NCI-H2196 treated with DMSO at 0.1 percent for 48 hours (cell line): ENCODE results near the gene CD226.
"Not testable (repeated sequence)": the region's sequence is repeated elsewhere in the genome, so short reads cannot be mapped to it uniquely, and the experiment has no call there.

Experiments used
- DNase-seq: peaks from one replicate; lab custom pipeline; 2025; ENCODE audit not compliant: unreplicated experiment; lab: John Stamatoyannopoulos, UW

The CD226 gene

DNA sequence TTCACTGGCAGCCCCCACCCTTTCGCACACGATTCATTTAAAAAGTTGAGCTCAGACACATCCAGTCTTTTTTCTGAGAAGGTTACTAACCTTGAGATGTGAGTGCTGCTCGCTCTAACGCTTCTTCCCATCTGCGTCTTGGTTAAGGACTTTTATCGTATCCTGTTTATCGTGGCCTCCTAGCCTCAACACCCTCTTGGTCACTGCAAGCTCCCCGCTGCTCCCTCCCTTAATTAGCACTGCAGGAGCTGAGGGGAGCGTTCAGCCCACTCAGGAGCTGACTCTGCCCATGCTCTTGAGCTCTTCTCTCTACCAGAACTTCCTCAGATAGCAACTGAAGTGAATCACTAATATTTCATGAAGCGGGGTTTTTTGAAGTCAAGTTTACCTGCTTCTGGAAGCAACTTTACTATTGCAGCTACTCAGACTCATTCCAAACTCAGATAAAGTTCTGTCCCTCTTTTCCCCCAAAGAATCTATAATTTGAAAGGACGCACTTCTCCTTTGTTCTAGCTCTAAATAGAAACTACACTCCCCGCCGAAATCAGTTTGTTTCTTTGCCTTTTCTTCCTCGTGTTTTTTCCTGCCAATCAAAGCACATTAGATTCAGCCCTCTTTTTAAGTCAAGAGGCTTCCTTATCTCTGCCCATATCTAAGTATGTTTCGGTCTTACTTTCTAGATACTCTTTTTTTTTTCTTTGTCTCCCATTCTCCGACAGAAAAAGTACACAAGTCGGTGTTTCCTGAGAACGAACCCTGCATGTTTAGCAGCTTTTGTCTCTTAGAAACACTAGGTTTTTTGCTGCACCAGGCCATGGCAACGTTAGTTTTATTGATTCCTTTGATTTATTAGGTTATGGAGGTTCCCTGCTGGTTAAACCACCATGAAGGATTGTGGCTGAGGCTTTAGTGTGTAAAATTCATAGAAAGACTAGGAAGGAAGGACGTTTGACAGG lies 9.3 kb upstream of the CD226 start:
- DNase-seq = no peak

DNA sequence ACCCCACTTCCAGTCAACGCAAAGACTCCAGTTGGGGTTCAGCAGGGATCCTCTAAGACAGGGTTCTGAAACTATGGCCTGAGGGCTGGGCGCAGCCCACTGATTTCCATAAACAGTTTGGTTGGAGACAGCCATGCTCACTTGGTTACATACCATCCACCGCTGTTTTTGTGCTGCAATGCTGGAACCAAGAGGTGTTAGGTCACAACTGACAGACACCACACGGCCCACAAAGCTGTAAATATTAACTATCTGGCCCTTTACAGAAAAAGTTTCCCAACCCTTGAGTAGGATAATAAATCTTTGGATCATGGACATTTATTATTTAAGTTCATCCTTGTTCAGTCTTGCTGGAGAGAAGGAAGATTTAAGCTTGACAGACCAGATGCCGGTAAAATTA lies 8.4 kb upstream of the CD226 start:
- no peak for DNase-seq

DNA sequence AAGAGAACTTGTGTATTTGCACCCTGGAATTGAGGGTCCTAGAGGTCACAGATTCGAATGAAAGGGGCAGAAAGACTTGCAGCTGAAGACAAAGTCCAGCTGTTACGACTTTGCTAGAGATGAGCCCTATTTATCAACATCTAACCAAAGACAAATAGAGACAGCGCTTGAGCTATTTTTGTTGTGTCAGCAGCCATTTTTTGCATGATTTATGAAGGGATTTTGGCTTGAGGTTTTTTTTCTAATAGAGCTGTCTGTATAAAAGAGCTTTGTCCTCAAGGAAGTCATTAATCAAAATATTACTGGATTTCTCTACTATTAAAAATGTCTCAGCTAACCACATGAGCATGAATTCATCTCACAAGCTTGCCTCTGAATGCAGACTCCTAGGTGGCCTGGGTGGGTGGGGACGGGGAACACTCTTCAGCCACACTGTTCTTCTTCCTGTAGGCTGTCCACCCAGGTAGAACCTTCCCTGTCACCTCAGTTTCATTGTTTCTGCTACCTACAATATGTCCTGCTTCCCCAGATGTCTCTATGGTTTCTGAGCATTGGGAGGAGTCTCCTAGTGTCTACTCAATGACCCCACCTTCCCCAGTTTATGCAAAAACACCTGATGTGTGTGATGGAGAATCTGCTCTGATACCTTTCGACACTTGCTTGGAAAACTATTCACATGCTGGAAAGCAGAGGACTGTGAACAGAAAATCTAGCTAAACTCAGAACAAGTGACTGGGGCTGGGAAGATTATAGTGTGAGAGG lies 7.2 kb upstream of the CD226 start:
- no peak for DNase-seq

DNA sequence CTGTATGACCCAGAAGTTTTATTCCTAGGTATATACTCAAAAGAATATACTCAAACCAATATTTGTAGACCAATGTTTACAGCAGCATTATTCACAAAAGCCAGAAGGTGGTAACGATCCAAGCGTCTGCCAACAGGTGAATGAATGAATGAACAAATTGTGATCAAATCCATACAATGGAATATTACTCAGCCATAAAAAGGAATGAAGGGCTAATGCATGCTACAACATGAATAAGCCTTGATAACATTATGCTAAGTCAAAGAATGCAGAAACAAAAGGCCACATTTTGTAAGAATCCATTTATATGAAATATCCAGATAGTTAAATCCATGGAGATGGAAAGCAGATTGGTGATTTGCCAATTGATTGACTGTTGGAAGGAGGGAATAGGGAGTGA lies 5.5 kb upstream of the CD226 start:
- DNase-seq = no peak

DNA sequence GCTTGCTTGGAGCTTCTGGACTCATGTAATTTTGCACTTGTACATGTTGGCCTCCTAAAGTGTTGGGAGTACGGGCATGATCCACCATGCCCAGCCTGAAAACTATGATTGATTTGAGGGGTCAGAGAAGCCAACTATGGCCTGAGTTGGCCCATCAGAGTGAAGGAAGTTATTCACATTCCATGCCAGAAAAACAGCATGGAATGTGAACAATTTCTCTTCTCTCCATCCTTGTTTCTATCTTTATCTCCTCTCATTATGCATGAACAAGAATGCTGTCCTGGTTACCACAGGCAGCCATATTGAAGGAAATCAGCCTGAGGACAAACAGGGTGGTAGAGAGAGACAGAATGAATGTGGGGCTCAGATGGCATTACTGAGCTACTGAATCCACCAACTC lies 3.5 kb upstream of the CD226 start:
- DNase-seq = no peak

DNA sequence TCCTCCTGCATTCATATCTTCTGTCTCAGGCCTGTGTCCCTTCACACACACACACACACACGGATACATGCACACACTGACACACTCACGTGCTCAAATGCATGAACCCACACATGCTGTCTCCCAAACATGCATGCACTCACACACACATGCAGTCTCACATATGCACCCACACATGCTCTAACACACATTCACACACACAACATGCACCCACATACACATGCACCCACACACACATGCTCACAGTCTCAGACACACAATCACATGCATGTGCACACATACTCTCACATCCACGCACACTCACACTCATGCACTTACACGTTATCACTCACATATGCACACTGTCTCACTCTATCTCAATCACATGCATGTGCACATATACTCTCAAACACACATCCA lies 1.9 kb upstream of the CD226 start:
- DNase-seq = no peak

DNA sequence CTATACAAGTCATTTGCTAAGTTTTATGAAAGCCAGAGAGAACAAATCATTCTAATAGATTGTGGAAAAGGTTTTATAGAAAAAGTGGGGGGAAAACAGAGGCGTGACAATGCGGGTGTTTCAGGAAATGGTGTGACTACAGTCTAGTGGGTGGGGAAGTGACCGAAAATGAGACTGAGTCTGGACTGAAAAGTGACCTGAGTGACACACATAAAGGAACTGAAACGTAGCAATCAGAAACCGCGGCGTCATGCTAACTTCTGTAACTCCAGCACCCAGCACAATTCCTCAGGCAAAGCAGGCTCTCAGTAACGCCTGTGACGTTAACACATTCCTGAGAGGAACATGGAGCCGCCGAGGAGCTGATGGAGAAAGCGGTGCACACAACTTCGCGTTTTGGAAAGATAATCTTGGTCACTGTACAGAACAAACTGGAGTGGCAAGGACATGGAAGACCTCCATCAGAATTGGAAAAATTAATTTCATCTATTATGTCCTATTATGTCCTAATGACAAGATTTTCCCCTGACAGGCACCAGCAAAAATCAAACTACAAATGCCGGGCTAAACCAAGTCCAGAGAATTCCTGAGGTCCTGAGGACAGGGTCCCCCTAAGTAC lies 1.4 kb upstream of the CD226 start:
- no peak for DNase-seq

DNA sequence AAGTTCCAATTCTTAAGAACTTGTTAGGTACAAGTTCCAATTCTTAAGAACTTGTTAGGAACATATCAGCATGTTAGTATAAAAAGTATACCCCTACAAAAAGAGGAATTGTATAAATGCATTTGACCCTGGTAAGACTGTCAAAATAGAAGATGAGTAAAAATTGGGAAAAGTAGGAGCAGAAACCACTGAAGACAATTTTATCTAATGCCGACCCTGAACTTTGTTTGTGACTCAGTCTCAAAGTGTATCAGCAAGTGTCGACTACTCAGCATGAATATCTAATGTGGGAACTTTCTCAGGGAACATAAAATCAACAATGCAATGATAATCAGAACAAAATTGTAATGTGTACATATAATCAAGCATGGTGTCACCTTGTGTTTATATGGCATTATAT lies 583 bp upstream of the CD226 start:
- DNase-seq = no peak

DNA sequence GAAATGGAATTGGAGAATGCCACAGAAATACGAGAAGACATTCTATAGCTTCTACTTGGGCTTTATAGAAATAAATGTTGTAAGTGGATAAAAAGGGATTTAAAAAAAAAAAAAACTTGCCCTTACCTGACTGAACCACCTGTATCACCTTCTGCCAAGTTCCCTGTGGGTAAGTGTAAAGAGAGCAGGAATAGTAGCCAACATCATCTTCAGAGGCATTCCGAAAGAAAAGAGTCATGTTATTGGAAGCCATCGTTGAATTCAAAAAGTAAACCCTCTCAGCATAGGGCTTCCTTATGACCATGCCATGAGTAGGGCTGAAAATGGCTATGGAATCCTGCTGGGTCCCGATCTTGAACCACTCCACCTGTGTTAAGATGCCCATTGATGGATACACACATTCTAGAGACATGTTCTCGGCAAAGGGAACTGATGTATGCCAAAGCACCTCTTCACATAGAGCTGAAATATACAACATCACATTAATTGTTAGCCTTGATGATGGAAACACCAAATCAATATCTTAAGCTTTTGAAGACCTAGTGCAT lies 991 bp downstream of the CD226 start:
- DNase-seq = no peak

DNA sequence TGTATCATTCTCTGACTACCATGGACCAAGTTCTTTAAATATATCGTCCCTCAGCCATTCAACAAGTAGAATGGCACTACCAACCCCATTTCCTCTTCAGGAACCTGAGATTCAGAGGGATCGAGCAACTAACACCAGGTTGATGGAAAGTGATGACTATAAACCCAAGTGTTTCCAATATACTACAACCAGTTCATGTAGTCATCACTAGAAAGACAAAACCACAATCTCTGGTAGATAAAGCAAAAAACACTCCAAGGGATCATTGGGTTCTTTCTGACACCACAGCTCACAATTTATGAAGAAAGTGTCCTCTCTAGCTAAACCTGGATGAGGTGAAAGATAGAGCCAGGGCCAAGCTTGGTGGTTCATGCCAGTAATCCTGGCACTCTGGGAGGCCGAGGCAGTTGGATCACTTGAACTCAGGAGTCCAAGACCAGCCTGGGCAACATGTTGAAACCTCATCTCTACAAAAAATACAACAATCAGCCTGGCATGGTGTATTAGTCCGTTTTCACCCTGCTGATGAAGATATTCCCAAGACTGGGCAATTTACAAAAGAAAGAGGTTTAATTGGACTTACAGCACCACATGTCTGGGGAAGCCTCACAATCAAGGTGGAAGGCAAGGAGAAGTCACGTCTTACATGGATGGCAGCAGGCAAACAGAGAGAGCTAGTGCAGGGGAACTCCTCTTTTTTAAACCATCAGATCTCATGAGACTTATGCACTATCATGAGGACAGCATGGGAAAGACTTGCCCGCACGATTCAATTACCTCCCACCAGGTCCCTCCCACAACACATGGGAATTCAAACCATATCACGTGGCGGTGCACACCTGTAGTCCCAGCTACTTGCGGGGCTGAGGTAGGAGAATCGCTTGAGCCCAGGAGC lies 2.2 kb downstream of the CD226 start:
- no peak for DNase-seq

DNA sequence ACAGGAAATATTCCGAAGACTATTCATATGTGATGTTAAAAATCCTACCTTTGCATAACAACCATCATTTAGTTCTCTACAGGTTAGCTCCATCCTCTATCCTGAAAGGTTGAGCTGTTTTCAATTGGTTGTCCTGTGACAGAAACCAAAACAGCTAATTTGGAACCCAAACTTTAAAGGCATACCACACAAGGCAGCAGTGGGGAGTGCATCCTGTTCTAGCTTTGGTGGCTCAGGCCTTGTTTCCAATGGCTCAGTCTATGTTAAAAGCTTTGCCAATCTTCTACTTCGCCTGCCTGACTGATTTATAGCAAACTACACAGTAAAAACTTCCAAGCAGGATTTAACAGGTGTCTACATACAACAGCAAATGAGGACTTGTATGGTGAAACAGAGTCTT lies 3.2 kb downstream of the CD226 start:
- no peak for DNase-seq

DNA sequence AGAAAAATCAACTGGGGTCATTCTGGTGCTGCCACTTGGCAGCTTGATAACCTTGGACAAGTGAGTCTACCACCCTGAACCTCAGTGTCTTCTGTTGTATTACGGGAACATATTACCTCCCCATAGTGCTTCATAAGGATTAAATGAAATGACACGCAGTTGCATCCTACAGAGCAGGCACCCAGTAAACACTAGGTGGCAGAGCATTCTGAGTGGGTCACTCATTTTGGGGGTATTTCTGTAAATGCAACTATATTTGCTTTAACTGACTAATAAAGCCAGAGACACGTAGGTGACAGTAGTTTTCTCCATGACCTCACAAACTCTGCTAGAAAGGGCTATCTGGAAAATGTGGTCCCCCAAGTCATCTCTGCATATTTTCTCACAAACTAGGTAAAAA lies 4.7 kb downstream of the CD226 start:
- no peak for DNase-seq

DNA sequence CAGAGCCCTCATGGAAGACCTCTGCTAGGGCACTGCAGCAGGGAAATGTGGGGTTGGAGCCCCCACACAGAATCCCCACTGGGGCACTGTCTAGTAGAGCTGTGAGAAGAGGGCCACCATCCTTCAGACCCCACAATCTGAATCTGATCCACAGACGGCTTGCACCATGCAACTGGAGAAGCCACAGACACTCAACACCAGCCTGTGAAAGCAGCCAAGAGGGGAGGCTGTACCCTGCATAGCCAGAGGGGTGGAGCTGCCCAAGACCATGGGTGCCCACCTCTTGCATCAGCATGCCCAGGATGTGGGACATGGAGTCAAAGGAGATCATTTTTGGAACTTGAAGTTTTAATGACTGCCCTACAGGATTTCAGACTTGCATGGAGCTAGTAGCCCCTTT lies 6.5 kb downstream of the CD226 start:
- DNase-seq = no peak

DNA sequence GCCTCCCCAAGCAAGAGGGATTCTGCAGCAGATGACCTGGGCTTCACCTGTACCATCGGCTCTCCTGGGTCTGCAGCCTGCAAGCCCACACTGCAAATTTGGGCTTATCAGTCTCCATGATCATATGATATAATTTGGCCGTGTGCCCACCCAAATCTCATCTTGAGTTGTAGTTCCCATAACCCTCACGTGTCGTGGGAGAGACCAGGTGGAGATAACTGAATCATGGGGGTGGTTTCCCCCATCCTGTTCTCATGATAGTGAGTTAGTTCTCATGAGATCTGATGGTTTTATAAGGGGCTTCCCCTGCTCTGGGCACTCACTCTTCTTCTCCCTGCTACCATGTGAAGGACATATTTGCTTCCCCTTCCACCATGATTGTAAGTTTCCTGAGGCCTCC lies 7.9 kb downstream of the CD226 start:
- not testable (repeated sequence) for DNase-seq

DNA sequence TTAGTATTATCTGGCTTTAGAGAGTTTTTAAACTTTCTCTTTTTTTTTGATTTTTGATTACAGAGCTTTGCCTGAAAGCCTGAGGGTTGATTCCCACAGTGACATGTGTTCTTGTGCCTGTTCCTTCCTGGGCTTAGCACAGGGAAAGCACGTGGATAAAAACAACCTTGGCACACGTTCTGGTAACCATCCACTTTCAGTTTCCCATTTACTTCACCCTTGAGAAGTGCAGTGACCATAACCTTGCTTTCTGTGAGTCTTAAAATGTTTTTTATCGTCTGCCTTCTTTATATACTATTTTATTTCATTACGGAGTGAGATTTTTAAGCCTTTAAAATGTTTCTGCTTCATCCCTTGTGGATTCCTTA lies 11.5 kb downstream of the CD226 start:
- no peak for DNase-seq

DNA sequence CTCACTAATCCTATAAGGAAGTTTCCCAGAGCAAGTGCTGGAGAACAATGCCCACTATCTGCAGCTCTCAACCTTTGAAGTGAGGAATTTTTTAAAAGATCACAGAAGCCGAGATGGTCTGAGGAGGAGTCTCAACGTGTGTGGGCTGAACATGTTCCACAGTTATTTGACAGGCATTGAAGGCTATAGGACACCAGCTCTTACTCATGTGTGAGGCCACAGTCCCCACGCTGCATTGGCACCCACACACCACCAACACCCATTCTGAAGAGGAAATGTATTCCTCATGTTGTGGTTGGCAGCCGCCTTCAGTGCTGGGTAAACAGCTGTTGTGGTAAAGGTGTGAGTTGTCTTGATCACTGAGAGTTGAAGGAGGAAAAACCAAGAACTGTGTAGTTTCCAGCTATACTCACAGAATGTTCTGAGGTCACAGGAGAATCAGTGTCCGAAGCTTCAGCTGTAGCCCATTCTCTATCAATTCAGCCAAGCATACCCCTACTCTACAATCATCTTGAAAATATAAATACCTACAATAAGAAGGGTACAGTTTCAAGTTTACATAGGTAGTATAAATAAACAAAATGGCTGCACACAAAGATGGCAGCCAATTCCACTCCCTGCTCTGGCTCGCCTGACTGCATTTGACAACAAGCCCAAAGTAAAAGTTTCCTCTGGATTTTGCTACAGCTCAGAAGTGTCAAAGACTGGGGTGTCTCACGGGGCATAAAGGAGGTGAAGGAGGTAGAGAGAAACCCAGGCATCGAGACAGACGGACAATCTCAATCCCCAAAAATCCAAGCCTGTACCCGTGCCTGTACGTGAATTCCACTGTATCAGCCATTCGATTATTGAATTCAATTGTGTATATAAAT lies 12.1 kb downstream of the CD226 start:
- DNase-seq = no peak

DNA sequence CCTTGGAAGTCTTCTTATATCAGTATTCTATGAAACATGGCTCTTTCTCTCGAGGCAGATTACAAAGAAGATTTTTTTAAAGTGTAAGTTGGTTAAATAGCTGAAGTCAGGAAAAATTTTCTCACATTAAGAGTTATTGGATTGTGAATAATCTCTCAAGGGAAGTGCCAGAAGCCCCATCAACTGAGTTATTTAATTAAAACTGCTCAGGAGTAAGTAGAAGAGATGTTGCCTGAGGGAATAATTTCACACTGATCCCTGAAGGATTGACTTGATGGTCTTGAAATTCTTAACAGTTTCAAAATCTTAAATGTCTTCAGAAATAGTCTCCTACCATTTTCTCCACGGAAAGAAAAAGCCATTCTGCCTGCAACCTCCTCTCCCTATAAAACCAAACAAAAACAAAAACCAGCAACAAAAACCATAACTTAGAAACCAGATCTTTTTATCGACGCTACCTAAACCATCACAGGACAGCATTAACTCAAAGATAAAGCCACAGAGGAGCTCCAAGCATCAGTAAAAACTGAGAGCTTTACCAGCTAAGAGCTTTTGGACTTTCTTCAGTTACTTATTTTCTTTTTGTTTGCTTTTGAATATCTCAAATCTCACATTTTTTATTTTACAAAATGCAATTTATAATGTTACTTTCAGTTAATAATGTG lies 12.9 kb downstream of the CD226 start:
- DNase-seq = no peak

DNA sequence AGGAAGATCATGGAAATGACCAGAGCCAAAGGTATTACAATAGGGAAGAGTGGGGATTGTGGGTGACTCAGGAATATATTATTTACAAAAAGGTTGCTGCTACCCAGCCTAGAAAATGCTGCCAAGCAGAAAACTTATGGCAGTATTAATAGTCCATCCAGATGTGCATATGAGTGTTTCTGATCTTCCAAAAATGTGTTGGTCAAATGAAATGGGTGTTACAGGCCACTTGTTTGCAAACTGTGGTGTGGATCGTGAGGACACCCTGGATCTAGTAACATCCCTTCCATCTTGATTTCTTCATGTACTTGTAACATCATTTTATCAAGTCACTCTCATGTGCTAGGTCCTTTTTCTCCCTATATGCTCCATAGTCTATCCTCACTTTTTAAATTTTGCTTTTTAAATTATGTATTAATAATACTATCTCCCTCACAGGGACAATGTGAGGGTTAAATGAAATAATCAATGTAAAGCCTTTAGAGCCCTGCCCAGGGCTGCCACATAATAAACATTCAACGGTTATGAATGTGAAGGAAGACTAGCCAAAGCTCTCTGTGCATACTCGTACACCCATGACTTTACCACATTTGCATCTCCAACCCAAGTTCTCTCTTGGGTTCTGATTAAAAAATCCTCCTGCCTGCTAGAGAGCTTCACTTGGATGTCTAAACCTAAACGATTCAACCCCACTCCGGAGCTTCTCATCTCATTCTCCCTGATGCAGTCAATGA lies 18.5 kb downstream of the CD226 start:
- no peak for DNase-seq

DNA sequence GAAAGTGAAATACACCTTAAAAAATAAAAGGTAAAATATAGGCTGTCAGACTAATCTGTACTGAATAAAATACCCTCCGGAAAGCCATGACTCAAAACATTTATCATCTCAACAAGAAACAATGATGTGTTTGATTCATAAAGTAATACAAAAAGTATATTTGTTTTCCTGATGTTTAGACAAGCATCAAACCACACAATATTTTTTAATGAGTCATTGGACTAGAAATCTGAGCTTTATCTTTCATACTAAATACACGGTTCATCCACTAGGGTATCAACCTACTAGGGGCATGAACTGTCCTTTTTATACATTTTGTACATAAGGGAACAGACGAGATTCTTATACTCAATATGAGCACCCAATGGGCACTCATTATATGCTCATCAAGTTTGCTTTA lies 31.3 kb downstream of the CD226 start:
- no peak for DNase-seq
